GM12875 (cell line): ENCODE measurements around the gene WDR90.
"Not testable (repeated sequence)": the region's sequence is repeated elsewhere in the genome, so short reads cannot be mapped to it uniquely, and the experiment has no call there.

Experiments used
- H3K4me3 ChIP-seq: one replicate; pipeline ENCODE4 v1.5.1; 2011; ENCODE audit warnings: low read depth, low read length, control low read depth
- TF ChIP-seq, protein P1 (sequence below): IDR thresholded peaks from 2 replicates; pipeline ENCODE4 v1.5.1; 2011; ENCODE audit warnings: low read depth, mild to moderate bottlenecking, control low read depth, inconsistent platforms, low read length, moderate library complexity, borderline replicate concordance; ENCODE audit not compliant: insufficient read depth

Gene WDR90

DNA sequence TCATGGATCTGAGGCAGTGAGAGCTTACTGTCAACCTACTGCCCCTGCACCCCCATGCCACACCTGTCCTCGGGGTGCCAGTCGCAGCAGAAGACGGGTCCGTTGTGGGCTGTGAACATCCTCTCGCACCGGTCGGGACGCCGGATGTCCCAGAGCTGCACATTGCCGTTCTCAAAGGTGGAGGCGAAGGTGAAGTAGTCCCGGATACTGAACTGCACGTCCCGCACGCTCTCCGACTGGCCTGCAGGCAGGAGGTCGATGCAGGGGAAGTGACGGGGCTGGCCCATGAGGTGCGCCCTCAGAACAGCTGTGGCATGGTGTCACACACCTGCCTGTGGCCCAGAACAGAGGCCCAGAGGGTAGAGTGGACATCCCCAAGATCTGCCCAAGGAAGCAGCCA lies 38.3 kb downstream of the WDR90 start:
- no peak overlapping the region for H3K4me3 ChIP-seq
- TF ChIP-seq, protein P1, sequence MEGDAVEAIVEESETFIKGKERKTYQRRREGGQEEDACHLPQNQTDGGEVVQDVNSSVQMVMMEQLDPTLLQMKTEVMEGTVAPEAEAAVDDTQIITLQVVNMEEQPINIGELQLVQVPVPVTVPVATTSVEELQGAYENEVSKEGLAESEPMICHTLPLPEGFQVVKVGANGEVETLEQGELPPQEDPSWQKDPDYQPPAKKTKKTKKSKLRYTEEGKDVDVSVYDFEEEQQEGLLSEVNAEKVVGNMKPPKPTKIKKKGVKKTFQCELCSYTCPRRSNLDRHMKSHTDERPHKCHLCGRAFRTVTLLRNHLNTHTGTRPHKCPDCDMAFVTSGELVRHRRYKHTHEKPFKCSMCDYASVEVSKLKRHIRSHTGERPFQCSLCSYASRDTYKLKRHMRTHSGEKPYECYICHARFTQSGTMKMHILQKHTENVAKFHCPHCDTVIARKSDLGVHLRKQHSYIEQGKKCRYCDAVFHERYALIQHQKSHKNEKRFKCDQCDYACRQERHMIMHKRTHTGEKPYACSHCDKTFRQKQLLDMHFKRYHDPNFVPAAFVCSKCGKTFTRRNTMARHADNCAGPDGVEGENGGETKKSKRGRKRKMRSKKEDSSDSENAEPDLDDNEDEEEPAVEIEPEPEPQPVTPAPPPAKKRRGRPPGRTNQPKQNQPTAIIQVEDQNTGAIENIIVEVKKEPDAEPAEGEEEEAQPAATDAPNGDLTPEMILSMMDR = no peak

DNA sequence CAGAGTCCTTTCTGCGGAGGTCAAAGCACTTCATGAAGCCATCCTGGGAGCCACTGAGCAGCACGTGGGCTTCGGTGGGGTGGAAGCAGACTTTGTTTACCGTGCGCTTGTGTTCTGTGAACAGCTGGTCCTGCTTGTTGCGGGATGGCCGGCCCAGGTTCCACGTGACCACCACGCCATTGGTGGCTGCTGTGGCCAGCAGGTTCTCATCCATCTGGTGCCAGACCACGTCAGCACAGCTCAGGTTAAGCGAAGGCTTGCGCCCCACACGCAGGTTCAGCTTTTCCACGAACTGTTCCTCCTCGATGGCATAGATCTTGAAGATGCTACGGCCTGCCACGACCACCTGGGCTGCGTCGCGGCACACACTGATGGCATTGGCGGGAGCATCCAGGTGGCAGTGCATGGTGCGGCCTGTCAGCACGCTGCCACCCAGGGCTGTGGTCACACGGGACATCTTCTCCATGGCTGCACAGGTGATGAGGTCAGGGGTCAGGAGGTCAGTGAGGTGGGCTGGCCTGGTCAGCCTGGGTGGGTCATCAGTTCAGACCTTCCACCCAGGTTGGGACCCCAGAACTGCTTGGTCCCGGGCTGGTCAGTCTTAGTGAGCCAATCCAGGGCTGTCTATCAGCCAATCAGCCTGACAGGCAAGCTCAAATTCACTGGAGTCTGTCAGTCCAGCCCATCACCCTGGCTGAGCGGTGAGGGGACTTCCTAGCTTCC lies 40.2 kb downstream of the WDR90 start:
- TF ChIP-seq, protein P1 = no peak
- peak overlapping the region; percentile 94 for H3K4me3 ChIP-seq

DNA sequence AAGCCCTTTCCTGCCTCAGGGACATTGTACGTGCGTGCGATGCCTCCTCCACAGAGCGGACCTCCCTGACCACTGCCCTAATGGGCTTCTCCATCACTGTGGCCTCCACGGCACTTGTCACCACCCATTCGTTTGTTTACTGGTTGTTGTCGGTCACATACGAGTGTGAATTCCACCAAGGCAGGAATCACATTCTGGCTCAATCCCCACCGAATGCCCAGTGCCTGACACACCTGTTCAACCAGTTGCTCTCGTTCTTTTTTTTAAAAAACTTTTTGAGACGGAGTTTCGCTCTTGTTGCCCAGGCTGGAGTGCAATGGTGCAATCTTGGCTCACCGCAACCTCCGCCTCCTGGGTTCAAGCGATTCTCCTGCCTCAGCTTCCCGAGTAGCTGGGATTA lies 42.1 kb downstream of the WDR90 start:
- H3K4me3 ChIP-seq = not testable (repeated sequence)

DNA sequence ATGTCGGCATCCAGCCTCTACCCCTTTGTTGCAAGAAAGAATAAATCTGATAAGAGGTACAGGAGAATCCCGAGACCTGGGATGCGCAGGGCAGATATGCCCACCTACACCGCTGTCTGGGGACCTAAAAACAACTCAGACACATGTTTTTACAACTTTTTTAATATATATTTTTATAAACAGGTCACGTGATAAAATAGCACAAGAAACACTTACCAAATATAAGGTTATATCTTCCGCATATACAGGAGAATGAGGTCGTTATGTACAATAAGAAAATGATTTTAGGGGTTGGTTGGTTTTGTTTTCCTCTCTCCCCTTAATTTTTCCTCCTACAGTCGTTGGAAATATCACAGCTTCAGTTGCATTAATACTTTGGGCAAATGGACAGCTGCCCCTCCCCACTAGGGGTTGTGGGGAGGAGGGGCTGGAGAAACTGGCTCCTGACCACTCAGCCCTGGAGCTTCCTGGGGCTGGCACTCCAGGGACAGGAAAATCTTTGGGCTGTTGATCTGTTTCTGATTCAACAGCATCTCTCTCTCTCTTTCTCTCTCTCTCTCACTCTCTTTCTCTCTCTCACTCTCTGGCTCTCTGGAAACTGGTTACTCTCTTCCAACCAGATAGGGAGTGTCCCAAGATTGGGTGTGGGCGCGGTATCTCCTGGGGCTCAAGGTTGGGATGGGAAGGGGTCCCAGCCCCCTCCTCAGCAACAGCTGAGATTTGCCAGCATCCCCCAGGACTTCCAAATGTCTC lies 43.4 kb downstream of the WDR90 start:
- no peak overlapping the region for H3K4me3 ChIP-seq
- TF ChIP-seq, protein P1 = no peak

DNA sequence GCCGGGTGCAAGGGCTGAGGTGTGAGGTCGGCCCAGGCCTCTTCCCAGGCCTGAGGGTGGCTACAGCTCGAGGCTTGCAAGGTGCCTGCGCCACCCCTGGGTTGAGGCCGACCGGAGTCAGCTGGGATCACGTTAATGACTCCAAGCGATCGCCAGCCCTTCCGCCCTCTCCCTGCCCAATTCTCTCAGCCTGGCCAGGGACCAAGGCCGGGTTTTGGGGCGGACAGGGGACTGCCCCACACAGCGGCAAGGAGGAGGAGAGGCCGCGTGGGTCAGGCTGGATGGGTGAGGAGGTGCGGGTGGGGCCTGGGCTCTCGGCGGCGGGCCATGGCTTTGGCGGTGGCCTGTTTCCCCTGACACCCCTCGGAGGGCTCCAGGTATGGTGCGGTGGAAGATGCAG lies 44.2 kb downstream of the WDR90 start:
- TF ChIP-seq, protein P1 = no peak
- H3K4me3 ChIP-seq = no peak overlapping the region

DNA sequence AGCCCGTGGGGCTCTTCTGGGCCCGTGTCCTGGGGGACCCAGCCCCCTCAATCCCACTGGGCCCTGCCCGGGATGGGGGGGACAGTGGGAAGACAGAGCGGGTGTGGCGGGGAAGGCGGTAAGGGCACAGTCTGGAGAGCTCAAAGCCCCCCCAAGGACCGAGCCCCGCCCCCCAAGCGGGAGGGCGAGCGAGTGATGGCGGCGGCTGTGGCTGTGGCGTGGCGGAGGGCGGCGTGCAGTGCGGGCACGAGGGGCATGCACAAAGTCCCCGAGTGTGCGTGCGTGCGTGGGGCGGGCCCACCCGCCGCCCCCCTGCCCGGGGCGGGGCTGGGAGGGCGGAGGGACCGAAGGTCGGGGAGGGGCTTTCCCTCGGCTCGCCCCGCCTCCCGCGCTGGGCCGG lies 44.6 kb downstream of the WDR90 start:
- no peak overlapping the region for H3K4me3 ChIP-seq
- TF ChIP-seq, protein P1 = no peak

DNA sequence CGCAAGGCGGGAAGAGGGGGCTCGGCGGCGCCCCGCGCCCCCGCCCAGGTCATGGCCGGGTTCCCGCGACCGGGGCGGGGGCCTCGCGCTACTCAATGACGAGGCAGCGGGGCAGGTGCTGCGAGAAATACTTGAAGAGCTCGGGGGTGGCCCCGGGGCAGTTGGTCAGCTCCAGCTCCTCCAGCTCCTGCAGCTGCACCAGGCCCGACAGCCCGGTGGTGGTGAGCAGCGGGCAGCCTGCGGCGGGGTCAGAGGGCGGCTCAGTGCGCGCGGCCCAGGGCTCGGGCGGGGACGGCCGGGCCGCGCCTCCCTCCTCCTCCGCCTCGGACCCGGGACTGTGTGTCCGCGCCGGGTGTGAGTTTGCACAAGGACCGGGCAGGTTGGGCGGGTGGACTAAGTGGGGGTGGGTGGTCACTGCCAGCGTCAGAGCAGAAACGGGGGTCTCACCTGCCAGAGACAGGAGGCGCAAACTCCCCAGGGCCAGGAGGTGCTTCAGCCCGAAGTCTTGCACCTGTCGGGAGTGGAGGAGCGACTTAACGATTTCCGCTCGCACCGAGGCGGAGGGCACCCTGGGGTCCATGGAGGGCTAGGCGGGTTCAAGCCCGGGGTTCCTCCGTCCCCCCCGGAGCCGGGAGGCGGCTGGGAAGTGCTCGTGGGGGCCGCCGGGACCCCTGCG lies 45.2 kb downstream of the WDR90 start:
- no peak overlapping the region for H3K4me3 ChIP-seq
- TF ChIP-seq, protein P1 = no peak
